Vagina (tissue), 2 donors: ENCODE results near the gene PPM1D.

Experiments used
- CTCF ChIP-seq, 3 experiments: fragments of 450-650 bp in 2 of 3; fragments of 200-600 bp in 1 of 3; sonication (generic) in 1 of 3; IDR thresholded peaks; one replicate each; pipeline ENCODE4 v1.5.1; 2017 to 2019; ENCODE audit warnings: antibody characterized with exemption in 3 of 3, mild to moderate bottlenecking in 2 of 3, moderate library complexity in 2 of 3
- POLR2A ChIP-seq, 2 donors: fragments of 450-650 bp; IDR thresholded peaks; one replicate each; pipeline ENCODE4 v1.6.1; 2017; ENCODE audit warnings: antibody characterized with exemption in 2 of 2, mild to moderate bottlenecking in 2 of 2, moderate library complexity in 2 of 2

GRCh38 chr17:60641126-60641525, 41.1 kb downstream of the PPM1D start:
- TF ChIP-seq POLR2A (IDR thresholded peaks at IDR 0.05) (no peak), CTCF (IDR thresholded peaks at IDR 0.05) (no peak)
